GM12865 (cell line): ENCODE data around the gene FRRS1.
"Not testable (repeated sequence)": the region's sequence is repeated elsewhere in the genome, so short reads cannot be mapped to it uniquely, and the experiment has no call there.

Experiments used
- DNase-seq: peaks from one replicate; pipeline ENCODE4 v3.0.0; 2010; ENCODE audit warnings: low read depth
- H3K4me3 ChIP-seq: 2 replicates; pipeline ENCODE4 v1.5.1; 2011; ENCODE audit warnings: mild to moderate bottlenecking, low read depth, low read length, control low read depth
- TF ChIP-seq, protein P1 (sequence below): IDR thresholded peaks from 2 replicates; pipeline ENCODE4 v1.5.1; 2011; ENCODE audit warnings: low read length, control low read depth, low read depth, inconsistent platforms; ENCODE audit not compliant: insufficient read depth; ENCODE audit errors: missing control alignments

The FRRS1 gene

GRCh38 chr1:99801584-99801983, 35.1 kb upstream of the FRRS1 start:
- no peak for DNase-seq
- TF ChIP-seq, protein P1, sequence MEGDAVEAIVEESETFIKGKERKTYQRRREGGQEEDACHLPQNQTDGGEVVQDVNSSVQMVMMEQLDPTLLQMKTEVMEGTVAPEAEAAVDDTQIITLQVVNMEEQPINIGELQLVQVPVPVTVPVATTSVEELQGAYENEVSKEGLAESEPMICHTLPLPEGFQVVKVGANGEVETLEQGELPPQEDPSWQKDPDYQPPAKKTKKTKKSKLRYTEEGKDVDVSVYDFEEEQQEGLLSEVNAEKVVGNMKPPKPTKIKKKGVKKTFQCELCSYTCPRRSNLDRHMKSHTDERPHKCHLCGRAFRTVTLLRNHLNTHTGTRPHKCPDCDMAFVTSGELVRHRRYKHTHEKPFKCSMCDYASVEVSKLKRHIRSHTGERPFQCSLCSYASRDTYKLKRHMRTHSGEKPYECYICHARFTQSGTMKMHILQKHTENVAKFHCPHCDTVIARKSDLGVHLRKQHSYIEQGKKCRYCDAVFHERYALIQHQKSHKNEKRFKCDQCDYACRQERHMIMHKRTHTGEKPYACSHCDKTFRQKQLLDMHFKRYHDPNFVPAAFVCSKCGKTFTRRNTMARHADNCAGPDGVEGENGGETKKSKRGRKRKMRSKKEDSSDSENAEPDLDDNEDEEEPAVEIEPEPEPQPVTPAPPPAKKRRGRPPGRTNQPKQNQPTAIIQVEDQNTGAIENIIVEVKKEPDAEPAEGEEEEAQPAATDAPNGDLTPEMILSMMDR = no peak
- H3K4me3 ChIP-seq = no peak overlapping the region

- DNase-seq = peak; percentile 15
Observed at GRCh38 chr1:99793861-99794260, 27.4 kb upstream of the FRRS1 start.

DNA sequence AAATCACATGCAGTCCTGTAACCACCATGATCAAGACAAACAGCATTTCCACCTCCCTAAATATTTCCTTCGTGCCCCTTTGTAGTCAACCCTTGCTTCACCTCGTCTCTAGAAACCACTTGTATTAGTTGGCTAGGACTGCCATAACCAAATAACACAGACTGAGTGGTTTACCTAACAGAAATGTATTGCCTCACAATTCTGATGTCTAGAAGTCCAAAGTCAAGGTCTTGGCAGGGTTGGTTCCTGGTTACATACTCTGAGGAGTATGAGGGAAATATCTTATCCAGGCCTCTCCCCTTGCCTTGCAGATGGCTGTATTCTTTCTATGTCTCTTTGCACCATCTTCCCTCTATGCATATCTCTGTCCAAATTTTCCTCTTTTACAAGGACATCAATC, 23.3 kb upstream of the FRRS1 start:
- DNase-seq = no peak
- no peak overlapping the region for H3K4me3 ChIP-seq
- TF ChIP-seq, protein P1 = no peak

More at GRCh38 chr1:99793861-99794260, 27.4 kb upstream of the FRRS1 start:
- H3K4me3 ChIP-seq = not testable (repeated sequence)

DNA sequence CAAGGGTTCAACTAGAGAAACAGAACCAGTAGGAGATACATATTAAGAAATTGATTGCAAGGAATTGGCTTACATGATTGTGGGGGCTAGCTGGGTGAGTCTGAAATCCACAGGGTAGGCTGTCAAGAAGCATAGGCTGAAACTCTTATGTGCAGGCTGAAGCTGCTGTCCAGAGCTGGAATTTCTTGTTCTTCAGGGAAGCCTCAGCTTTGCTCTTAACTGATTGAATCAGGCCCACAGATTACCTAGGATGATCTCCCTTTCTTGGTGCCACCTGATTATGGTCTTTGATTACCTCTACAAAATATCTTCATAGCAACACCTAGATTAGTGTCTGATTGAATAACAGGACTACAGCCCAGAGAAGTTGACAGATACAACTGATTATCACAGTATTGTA, 22.5 kb upstream of the FRRS1 start:
- no peak for DNase-seq
- no peak overlapping the region for H3K4me3 ChIP-seq
- TF ChIP-seq, protein P1 = no peak

- TF ChIP-seq, protein P1 = no peak
- H3K4me3 ChIP-seq = peak overlapping the region; percentile 7
- peak; percentile 79 for DNase-seq
Observed at GRCh38 chr1:99786751-99787501, 20.5 kb upstream of the FRRS1 start.

GRCh38 chr1:99784809-99785255, 18.4 kb upstream of the FRRS1 start:
- peak; percentile 45 for DNase-seq
- no peak overlapping the region; the same call in 1 of the 2 replicates for H3K4me3 ChIP-seq
- TF ChIP-seq, protein P1 = no peak

GRCh38 chr1:99784143-99784542, 17.7 kb upstream of the FRRS1 start:
- H3K4me3 ChIP-seq = no peak overlapping the region
- peak; percentile 46 for DNase-seq
- TF ChIP-seq, protein P1 = no peak
